Measurements from ENCODE around the gene C2CD5.

C2CD5 gene

GRCh38 chr12:22413592-22413991, 130.8 kb downstream of the C2CD5 start:
- DNase-seq, result no peak

GRCh38 chr12:22412581-22412980, 131.8 kb downstream of the C2CD5 start:
- no peak for DNase-seq

DNA sequence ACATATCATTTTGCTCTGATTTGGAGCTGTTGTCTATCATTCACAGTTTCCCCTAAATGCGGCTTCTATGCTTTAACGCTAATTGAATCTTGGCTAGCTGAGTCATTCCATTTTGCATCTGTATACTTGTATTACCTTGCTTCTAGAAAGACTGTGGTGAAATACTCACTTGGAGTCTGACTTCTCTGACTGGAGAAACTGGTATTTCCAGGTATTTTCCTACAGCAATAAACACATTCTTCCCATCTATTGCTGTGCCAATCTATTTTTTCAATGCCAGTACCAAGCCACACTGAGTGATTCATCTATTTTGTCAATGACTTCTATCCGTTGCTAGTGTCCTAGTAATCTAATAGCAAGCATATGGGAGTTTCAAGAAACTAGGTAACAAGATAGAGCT, 133.9 kb downstream of the C2CD5 start:
- no peak for DNase-seq

GRCh38 chr12:22409377-22410164, 134.8 kb downstream of the C2CD5 start:
- no peak for DNase-seq

GRCh38 chr12:22408610-22409376, 135.5 kb downstream of the C2CD5 start:
- DNase-seq, result peak; percentile 24

DNA sequence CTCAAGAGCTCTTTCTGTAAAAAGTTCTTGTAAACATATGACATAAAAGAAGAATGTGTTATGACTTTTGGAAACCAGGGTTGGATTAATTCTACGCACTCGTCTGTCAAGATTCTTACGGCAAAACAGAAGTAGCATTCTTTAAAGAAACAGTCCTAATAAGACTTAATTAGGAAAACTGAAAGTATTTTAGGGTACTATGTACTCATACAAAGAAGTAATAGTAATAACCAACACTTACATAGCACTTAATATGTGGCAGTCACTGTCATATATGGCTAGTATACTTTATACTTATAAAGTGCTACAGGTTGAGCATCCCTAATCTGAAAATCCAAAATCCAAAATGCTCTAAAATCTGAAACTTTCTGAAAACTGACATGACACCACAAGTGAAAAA, 136.9 kb downstream of the C2CD5 start:
- no peak for DNase-seq

DNA sequence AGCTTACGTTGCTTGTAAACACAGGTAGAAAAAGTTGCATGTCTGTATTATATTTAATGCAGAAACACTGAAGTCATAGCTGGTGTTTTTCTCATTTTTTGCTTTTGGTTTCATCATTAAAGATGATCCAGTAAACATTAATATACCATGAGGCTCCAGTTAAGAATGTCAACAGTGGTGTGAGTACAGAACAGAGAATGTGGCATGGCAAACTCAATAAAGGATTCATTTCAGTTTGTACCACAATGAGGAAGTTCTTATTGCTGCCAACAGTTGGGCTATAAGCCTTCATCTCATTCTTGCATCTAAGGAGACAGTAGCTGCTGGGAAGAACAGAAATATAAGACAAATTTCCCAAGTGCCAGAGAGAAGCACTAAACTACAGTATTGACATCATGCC, 137.7 kb downstream of the C2CD5 start:
- no peak for DNase-seq

- no peak for DNase-seq
Measured at GRCh38 chr12:22399464-22400180, 144.7 kb downstream of the C2CD5 start.
